Cardiac muscle cell (in vitro differentiated cells and primary cell): ENCODE results near the gene PLGLB2. TPM values are rescaled to one million over a fixed set of nuclear protein-coding genes. Genes with fewer than 3 reads are reported as not detected.
"Not testable (repeated sequence)": the region's sequence is repeated elsewhere in the genome, so short reads cannot be mapped to it uniquely, and the experiment has no call there.

Experiments
- DNase-seq, 2 donors: peaks; one replicate each; pipeline versions ENCODE4 v3.0.0 to v3.0.0-alpha.2; 2010 to 2017; ENCODE audit warnings: low read depth in 1 of 2, low spot score in 1 of 2
- H3K27ac ChIP-seq: fragments of 200-600 bp; sonication (generic); 2 replicates; pipeline ENCODE4 v1.5.1; 2016
- H3K27me3 ChIP-seq: fragments of 200-600 bp; sonication (generic); 2 replicates; pipeline ENCODE4 v1.6.0; 2016; ENCODE audit warnings: control low read depth
- H3K36me3 ChIP-seq: fragments of 200-600 bp; sonication (generic); 2 replicates; pipeline ENCODE4 v1.5.1; 2016; ENCODE audit warnings: control low read depth
- H3K4me1 ChIP-seq: fragments of 200-600 bp; sonication (generic); 2 replicates; pipeline ENCODE4 v1.8.1; 2017; ENCODE audit warnings: low read depth, mild to moderate bottlenecking, mixed run types
- H3K4me3 ChIP-seq: fragments of 200-600 bp; sonication (generic); 2 replicates; pipeline ENCODE4 v1.5.1; 2016; ENCODE audit warnings: mild to moderate bottlenecking
- H3K9me3 ChIP-seq: fragments of 200-600 bp; sonication (generic); 2 replicates; pipeline ENCODE4 v1.5.1; 2017; ENCODE audit warnings: low read depth, mild to moderate bottlenecking, control low read depth
- polyA plus RNA-seq: library from polyadenylated mRNA; unstranded; fragments of >200 nt; fragmentation: Nextera tagmentation; extraction: Ambion mirVana; gene quantifications from 2 replicates; pipeline ENCODE4 v1.2.1, GENCODE V29; 2016
- total RNA-seq: library from RNA; depleted of rRNA; stranded (reverse); fragments of >200 nt; gene quantifications from 2 replicates; pipeline ENCODE4 v1.2.3, GENCODE V29; 2016

PLGLB2 gene
- total RNA-seq (0.92 TPM in 1 of 2 replicates, not detected in the other), polyA plus RNA-seq (0.57 and 0.60 TPM in 2 replicates)

DNA sequence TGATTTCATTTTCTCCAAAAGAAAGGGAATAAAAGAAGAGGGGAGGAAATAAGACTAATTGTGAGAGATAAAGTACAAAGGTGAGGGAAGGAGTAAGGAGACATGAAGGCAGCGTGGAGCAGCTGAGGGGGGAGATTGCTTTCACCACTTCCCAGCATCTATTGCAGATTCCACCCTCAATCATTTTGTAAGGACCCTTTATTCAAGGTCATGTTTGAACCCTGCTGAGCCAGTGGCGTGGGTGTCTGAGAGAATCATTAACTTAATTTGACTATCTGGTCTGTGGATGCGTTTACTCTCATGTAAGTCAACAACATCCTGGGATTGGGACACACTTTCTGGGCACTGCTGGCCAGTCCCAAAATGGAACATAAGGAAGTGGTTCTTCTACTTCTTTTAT is at the start of gene PLGLB2:
TSS of gene PLGLB2 (plus strand) at position 297 of the 400 bp plus-strand sequence. CDS start at position 364, 67 bp downstream.
- not testable (repeated sequence) for H3K4me1 ChIP-seq, H3K27me3 ChIP-seq, H3K27ac ChIP-seq, H3K36me3 ChIP-seq, H3K9me3 ChIP-seq, DNase-seq, H3K4me3 ChIP-seq

DNA sequence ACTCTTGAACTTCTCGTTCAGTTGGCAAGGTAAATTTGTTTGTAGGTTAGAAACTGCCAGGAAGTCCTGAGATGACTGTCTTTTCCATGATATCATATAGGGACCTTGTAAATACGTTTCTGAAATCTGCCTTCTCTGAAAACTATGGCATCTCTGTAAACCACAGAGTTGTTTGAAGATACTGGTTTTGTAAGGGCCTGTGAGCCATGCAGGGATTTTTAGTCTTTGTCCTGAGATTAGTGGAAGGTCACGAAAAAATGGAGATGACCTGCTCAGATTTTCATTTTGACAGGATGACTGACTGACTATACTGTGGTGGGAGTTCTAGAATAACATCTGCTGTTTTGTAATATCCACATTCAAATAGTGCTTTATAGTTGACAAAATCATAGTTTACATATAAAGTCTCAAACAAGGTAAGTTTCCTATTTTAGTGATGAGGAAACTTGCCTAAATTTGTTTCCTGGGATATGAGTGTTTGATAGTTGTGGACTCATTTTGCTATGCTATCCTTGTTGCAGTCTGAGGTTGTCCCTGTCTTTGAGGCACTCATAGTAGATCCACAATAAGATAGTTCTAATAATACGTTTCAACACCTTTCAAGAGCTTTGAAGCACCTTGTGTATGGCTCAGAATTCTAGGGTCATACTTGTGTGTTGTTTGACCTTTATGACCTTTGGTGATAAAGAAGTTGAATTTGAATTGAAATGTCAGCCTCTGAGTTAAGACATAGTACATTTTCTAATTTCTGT is 43.1 kb upstream of the PLGLB2 start:
- not testable (repeated sequence) for H3K4me3 ChIP-seq, H3K27me3 ChIP-seq, H3K4me1 ChIP-seq, DNase-seq, H3K9me3 ChIP-seq, H3K27ac ChIP-seq, H3K36me3 ChIP-seq

DNA sequence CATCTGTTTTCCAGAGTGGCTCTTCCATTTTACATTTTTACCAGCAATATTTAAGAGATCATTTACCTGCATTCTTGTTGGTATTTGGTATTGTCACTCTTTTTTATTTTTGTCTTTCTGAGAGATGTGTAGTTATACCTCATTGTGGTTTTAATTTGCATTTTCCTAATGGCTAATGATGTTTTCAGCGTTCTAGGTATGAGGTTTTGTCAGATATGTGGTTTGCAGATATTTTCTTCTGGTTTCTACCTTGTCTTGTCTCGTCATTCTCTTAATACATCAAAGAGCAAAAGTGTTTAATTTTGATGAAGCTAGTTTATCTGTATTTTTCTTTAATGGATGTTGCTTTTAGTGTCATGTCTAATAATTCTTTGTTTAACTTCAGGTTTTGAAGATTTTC is 39.5 kb upstream of the PLGLB2 start:
- H3K4me3 ChIP-seq, H3K9me3 ChIP-seq, H3K36me3 ChIP-seq, H3K27ac ChIP-seq, H3K27me3 ChIP-seq, DNase-seq, H3K4me1 ChIP-seq: not testable (repeated sequence)

DNA sequence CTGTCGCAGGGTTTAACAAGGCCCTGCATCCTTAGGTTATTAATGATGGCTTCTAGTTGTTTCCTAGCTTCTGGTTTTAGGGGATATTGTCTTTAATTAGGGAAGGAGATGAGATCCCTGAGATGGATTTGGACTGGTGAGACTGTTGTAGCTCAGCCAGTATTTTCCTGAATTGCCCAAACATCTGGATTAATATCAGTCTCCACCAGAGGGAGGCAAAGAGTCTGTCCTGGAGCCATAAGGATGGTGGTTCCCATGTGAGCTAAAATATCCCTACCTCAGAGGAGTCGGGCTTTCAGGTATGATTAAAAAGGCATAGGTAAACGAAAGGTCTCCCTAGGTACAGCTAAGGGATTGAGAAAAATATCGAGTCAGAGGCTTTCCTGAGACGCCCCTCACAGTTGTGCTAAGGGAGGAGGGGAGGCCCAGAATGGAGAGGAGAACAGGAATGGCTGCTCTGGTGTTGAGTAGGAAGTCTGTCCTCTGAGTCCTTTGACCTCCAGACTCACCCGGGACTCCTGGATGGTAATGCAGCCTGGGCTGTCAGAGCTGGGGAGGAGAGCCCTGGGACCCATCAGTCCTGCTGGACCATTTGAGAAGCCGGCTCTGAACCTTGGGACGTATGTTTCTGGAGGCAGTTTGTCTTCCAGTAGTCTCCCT is 19.8 kb upstream of the PLGLB2 start:
- H3K4me1 ChIP-seq, H3K27ac ChIP-seq, H3K36me3 ChIP-seq, H3K27me3 ChIP-seq, DNase-seq, H3K9me3 ChIP-seq, H3K4me3 ChIP-seq: not testable (repeated sequence)

DNA sequence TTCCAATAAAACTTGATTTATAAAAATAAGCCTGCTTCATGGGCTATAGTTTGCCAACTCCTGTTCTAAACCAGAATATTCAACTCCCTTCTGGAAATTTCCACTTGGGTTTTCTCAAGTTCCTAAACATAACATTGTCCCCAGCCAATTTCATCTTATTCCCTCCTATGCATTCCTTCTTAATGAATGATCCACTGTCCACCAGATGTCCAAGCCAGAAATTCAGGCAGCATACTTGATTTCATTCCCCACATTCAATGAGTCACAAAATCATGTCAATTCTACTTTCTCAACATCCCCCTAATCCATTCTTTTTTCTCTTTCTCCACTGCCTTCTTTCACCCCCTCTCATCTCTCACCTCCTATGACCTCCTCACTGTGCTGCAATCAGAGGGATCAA is 7.0 kb upstream of the PLGLB2 start:
- not testable (repeated sequence) for H3K4me1 ChIP-seq, H3K27ac ChIP-seq, H3K27me3 ChIP-seq, H3K36me3 ChIP-seq, H3K4me3 ChIP-seq, DNase-seq, H3K9me3 ChIP-seq

DNA sequence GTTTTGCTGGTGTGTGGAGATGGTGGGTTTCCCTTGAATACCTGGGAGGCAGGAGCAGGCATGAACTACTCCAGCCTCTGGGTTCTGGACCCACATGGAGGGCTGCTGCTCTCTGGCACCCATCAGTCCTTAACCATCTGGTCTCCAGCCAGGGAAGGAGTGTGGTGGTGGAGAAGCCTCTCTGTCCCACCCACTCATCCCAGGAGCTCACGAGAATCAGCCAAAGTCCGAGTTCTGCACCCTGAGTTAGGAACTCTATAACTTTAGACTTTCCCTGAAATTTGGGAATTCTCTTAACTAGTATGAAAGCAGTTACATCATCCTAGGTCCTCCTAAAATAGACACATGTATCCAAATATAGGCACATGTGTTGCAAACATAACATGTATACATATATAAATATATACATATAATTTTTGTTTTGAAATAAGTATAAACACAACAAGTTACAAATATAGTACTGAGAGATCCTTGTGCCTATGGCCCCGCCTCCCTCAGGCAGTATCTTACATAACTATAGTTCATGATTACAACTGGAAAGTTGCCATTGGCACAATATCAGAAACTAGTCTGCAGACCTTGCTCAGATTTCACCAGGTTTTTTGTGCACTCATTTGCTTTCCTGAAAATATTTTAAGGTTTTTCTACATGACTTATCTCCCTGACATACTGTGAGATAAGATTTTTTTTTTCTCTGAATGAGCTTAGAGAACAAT is 5.3 kb upstream of the PLGLB2 start:
- H3K4me3 ChIP-seq, H3K27ac ChIP-seq, H3K36me3 ChIP-seq, DNase-seq, H3K4me1 ChIP-seq, H3K27me3 ChIP-seq, H3K9me3 ChIP-seq: not testable (repeated sequence)

DNA sequence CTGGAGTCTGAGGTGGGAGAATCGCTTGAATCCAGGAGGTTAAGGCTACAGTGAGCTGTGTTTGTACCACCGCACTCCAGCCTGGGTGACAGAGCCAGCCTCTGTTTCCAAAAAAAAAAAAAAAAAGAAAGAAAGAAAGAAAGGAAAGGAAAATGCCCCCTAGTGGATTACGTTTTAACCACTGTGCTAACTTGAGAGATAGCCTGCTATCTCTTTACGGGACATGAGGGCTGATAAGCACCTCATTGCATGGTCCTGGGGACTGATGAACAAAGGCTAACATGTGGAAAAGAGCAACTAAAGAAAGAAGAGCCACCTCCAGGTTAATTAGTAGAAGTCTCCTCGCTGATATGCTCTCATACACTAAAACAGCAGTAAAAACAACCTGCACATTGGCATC is 4.2 kb upstream of the PLGLB2 start:
- H3K27ac ChIP-seq, H3K9me3 ChIP-seq, H3K36me3 ChIP-seq, H3K27me3 ChIP-seq, H3K4me1 ChIP-seq, DNase-seq, H3K4me3 ChIP-seq: not testable (repeated sequence)

DNA sequence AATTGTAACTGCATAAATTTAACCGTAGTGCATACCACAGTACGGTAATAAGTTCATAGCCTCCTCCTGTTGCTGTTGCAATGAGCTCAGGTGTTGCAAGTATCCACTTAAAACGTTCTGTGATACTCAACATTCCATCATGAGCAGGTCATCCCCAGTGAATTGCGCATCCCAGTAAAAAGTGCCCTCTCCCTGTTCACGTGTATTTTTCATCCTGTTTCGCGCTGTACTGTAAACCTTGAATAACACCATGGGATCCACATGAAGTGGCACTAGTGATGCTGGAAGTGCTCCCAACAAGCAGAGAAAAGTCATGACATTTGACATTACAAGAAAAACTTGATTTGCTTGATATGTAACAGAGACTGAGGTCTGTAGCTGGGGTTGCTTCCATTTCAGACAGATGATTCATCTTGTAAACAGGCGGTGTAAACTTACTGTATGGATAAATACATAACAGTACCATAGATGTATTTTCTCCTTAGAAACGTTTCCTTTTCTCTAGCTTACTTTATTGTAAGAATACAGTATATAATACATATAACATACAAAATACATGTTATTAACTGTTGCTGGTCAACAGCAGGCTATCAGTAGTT is 2.4 kb upstream of the PLGLB2 start:
- not testable (repeated sequence) for H3K27me3 ChIP-seq, DNase-seq

GRCh38 chr2:87748524-87748923 is 637 bp downstream of the PLGLB2 start:
- H3K27me3 ChIP-seq, H3K9me3 ChIP-seq, H3K36me3 ChIP-seq, DNase-seq, H3K4me1 ChIP-seq, H3K27ac ChIP-seq, H3K4me3 ChIP-seq: not testable (repeated sequence)

More for the DNA sequence above, 2.4 kb upstream of the PLGLB2 start:
- not testable (repeated sequence) for H3K36me3 ChIP-seq, H3K4me1 ChIP-seq, H3K4me3 ChIP-seq, H3K9me3 ChIP-seq, H3K27ac ChIP-seq

- DNase-seq, H3K4me1 ChIP-seq, H3K27ac ChIP-seq, H3K27me3 ChIP-seq, H3K9me3 ChIP-seq, H3K36me3 ChIP-seq, H3K4me3 ChIP-seq: not testable (repeated sequence)
These were observed 2.7 kb downstream of the PLGLB2 start for GRCh38 chr2:87750560-87750959.

GRCh38 chr2:87754759-87755158 is 6.9 kb downstream of the PLGLB2 start:
- not testable (repeated sequence) for H3K4me3 ChIP-seq, H3K27ac ChIP-seq, H3K4me1 ChIP-seq, DNase-seq, H3K27me3 ChIP-seq, H3K9me3 ChIP-seq, H3K36me3 ChIP-seq
